Naive thymus-derived CD8-positive, alpha-beta T cell (primary cell): Measurements from ENCODE around the gene FUT7. TPM values are rescaled to one million over a fixed set of nuclear protein-coding genes. Genes with fewer than 3 reads are reported as not detected.
A peak's percentile ranks its signal among the peaks of the same experiment; 100 is the strongest.

ENCODE experiments used
- ATAC-seq, 2 donors: fragments of 150-1000 bp; cut with Tn5 transposase in 1 of 2; sonication (Bioruptor Pico), chemical (Tn5 transposase) in 1 of 2; 1 replicate in 1 of 2; 2 replicates in 1 of 2; pipeline ENCODE4 v1.10.0; 2021; ENCODE audit warnings: mild to moderate bottlenecking in 2 of 2, moderate library complexity in 2 of 2
- POLR2A ChIA-PET: fragments of 350-600 bp; sonication (Branson Sonifier 250); formaldehyde crosslinking; loops from one replicate; lab custom pipeline; 2021; ENCODE audit warnings: antibody characterized with exemption; lab: Charles Lee
- DNase-seq, 10 donors: peaks; one replicate each; pipeline versions ENCODE4 v3.0.0 to v3.0.0-alpha.2; 2020 to 2022
- H3K27ac Mint-ChIP-seq, 10 donors: one replicate each; pipeline ENCODE4 v1.8.0; 2020 to 2022; ENCODE audit warnings: mild to moderate bottlenecking in 10 of 10, mixed read lengths in 10 of 10, moderate library complexity in 4 of 10, inconsistent platforms in 1 of 10
- H3K27me3 Mint-ChIP-seq, 5 donors: one replicate each; pipeline ENCODE4 v1.8.0; 2021 to 2022; ENCODE audit warnings: mixed read lengths in 5 of 5
- H3K36me3 Mint-ChIP-seq, 3 donors: one replicate each; pipeline ENCODE4 v1.8.0; 2020 to 2022; ENCODE audit warnings: mixed read lengths in 3 of 3, mild to moderate bottlenecking in 2 of 3, inconsistent platforms in 1 of 3
- H3K4me1 Mint-ChIP-seq, 4 donors: one replicate each; pipeline ENCODE4 v1.8.0; 2021 to 2022; ENCODE audit warnings: mixed read lengths in 4 of 4
- H3K4me3 Mint-ChIP-seq, 10 donors: one replicate each; pipeline ENCODE4 v1.8.0; 2020 to 2022; ENCODE audit warnings: mild to moderate bottlenecking in 10 of 10, mixed read lengths in 10 of 10, moderate library complexity in 6 of 10, inconsistent platforms in 1 of 10
- H3K9me3 Mint-ChIP-seq, 9 donors: one replicate each; pipeline ENCODE4 v1.8.0; 2020 to 2022; ENCODE audit warnings: mixed read lengths in 9 of 9, mild to moderate bottlenecking in 3 of 9, inconsistent platforms in 1 of 9, moderate library complexity in 1 of 9
- polyA plus RNA-seq, 3 donors: library from polyadenylated mRNA; unstranded; fragments of 300-500 nt; fragmentation: Illumina TruSeq; gene quantifications; one replicate each; pipeline ENCODE4 v1.2.3, GENCODE V29; 2021
- total RNA-seq, 8 experiments: library from RNA in 2 of 8; stranded (reverse) in 2 of 8; gene quantifications; one replicate each; pipeline ENCODE4 v1.2.3 and lab custom pipeline; 2021 to 2026

The FUT7 gene
- total and polyA plus RNA-seq, 5 experiments from 2014 or later: 0.13 to 1.6 (median 1.4) TPM; not detected in 1

DNA sequence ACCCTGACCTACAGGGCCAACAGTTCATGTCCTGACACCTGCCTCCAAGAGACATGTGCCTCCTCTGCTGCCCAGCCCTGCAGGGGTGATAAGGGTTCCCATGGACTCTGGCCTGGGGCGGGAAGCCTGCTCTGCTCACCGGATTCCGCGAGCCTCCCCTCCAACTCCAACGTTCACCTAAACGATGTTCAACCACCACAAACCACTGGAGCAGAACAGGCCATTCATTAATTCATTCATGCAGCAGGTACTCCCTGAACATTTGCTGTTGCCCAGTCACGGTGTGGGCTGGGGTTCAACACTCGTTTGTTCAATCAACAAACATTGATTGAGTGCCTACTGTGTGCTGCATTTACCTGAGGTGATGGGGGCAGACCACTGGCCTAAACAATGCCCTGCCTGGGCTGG is 42.1 kb upstream of the FUT7 start:
- H3K27ac Mint-ChIP-seq: peak overlapping the region in 2 of 10 donors; percentile 19 to 21
- H3K27me3 Mint-ChIP-seq: no peaks in the 10 kb centered on the region
- DNase-seq (no peak), ATAC-seq (no peak)
- H3K4me1 Mint-ChIP-seq: peaks cover 7 to 18% (median 12%) of the 10 kb centered on the region in 4 donors
- no peaks in the 10 kb centered on the region for H3K36me3 Mint-ChIP-seq
- no peaks in the 10 kb centered on the region for H3K9me3 Mint-ChIP-seq
- POLR2A ChIA-PET: interaction anchor here (4.4 kb wide), 1 partner anchor 13 kb away, joined by 35 read pairs; the partner anchor contains the start of gene MAN1B1
- H3K4me3 Mint-ChIP-seq: peak overlapping the region in 1 of 10 donors; percentile 39

DNA sequence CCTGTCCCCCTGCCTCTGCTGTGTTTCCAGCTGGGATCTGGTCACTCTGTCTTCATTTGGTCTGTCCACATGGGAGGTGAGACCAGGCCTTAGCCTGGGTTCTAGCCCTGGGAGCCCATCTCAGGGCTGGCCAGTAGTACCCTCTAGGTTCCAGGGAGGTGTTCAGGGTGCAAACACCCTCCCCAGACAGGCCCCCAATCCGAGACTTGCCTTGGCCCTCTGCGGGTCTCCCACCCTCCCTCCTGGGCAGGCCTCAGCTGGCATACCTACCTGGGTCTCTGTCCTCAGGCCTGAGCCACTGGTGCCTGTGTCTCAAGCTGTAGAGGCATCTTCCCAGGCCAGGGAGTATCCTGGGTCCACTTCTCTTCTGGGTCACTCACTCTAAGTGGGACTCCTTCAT is 39.4 kb upstream of the FUT7 start:
- Mint-ChIP-seq H3K4me3 (peak overlapping the region; percentile 63 to 87 (median 72)), H3K27me3 (peaks cover 0 to 8% (median 4%) of the 10 kb centered on the region in 5 donors), H3K4me1 (peaks cover 11 to 23% (median 14%) of the 10 kb centered on the region in 4 donors), H3K27ac (peak overlapping the region in 4 of 10 donors; percentile 67 to 76 (median 73)), H3K9me3 (no peaks in the 10 kb centered on the region), H3K36me3 (no peaks in the 10 kb centered on the region)
- POLR2A ChIA-PET: interaction anchor here (0.6 to 6.8 kb wide), 6 partner anchors 15 to 165 kb away, joined by 3 to 73 read pairs (median 4); partner anchors contain the start of gene MAN1B1
- DNase-seq (no peak), ATAC-seq (no peak)

DNA sequence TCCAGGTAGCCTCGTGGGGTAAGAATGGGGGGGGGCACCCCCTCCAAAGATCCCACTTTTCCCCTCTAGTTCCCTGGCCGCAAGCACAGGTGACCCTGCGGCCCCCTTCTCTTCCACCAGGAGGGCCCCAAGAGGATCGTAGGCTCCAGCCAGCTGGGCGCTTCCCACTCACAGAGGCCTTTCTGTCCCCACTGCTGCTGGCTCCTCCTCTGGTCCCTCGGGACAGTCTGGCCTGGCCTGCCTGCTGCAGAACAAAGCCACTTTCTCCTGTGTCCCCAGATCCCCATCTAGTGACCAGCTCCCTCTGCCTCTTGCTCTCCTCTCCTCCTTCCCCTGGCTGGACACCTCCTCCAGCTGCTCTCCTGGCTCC is 39.0 kb upstream of the FUT7 start:
- POLR2A ChIA-PET: interaction anchor here (0.6 to 6.8 kb wide), 14 partner anchors 10 to 358 kb away, joined by 3 to 73 read pairs (median 4); partner anchors contain the start of gene MAN1B1
- Mint-ChIP-seq H3K36me3 (no peaks in the 10 kb centered on the region), H3K4me1 (peaks cover 11 to 23% (median 14%) of the 10 kb centered on the region in 4 donors)

DNA sequence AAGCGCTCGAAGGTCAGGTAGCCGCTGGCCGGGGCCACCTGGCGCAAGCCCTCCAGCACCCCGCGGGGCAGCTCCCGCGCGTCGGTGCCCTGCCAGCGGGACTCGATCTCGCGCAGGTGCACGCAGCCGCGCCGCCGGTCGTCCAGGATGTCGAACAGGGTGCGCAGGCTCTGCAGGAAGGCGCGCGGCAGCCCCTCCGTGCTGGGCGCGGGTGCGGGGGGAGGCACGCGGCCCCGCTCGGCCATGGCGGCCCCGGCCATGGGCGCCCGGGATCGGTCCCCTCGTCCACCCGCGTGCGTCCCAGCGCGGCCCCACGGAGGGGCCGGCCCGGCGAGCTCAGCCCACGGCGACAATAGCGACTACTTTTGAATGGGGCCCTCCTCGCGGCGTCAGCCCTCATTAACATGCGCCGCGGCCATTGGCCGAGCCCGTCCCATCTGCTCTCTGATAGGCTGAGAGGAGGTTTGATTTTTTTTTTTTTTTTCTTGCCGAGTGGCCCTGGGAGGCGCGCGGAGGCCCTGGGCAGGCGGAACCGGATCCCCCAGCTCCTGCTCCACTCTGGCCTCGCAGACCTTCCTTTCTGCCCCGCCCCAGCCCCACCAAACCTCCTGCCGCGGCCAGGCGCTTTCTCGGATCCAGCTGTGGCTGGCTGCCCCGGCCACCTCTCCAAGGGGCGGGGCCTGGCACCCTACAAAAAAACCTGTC is 38.5 kb upstream of the FUT7 start, which contains the start of gene SAPCD2:
TSS of gene SAPCD2 (minus strand) at position 357 of the 705 bp plus-strand sequence. CDS start at position 260, 97 bp downstream.
- peak; percentile 90 to 91 for ATAC-seq
- Mint-ChIP-seq H3K36me3 (no peaks in the 10 kb centered on the region), H3K27ac (peak within 1 kb of the TSS in 6 of 10 donors; percentile 19 to 79 (median 57)), H3K9me3 (no peaks in the 10 kb centered on the region), H3K4me3 (peak within 1 kb of the TSS; percentile 63 to 87 (median 74)), H3K4me1 (peaks cover 11 to 23% (median 14%) of the 10 kb centered on the region in 4 donors), H3K27me3 (peaks cover 0 to 8% (median 4%) of the 10 kb centered on the region in 5 donors)
- DNase-seq: peak; percentile 74 to 91 (median 81)
- POLR2A ChIA-PET: interaction anchor here (0.6 to 6.8 kb wide), 16 partner anchors 11 to 357 kb away, joined by 3 to 73 read pairs (median 4); partner anchors contain the start of genes MAN1B1, RABL6 and TUBB4B

More for the DNA sequence above, 39.0 kb upstream of the FUT7 start:
- Mint-ChIP-seq H3K27ac (peak overlapping the region in 5 of 10 donors; percentile 19 to 76 (median 67)), H3K9me3 (no peaks in the 10 kb centered on the region), H3K4me3 (peak overlapping the region; percentile 63 to 87 (median 72)), H3K27me3 (peaks cover 0 to 8% (median 4%) of the 10 kb centered on the region in 5 donors)
- ATAC-seq (no peak), DNase-seq (peak in 1 of 10 donors; percentile 62)

DNA sequence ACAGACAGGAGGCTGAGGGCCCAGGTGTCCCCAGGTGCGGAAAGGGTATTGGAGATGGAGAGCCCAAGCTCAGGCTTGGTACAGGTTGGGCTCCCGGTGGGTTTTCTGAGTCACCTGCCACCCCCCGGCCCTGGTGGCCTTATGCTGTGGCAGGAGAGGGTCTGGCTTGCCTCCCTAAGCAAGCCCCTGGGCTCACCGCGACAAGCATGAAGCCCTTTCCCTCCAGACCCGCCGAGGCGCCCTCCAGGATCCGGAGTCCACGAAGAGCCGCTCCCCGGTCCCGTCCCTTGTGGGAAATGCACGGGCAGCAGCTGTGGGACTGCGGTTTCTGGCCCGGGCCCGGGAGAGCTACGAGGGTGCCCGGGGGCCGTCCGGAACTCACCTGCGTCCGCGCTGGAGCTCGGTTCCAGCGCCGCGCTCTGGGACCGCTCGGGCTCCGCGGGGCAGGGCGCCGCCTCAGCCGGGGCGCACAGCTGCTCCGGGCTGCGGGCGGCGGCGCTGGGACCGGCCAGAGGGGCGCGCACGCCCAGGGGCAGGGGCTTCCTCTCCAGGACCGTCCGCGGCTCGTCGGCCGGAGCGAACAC is 37.7 kb upstream of the FUT7 start:
- Mint-ChIP-seq H3K9me3 (no peaks in the 10 kb centered on the region), H3K27ac (no peak overlapping the region), H3K4me1 (peaks cover 11 to 18% (median 14%) of the 10 kb centered on the region in 4 donors), H3K4me3 (peak overlapping the region in 5 of 10 donors; percentile 23 to 53 (median 36)), H3K27me3 (peaks cover 0 to 8% (median 4%) of the 10 kb centered on the region in 5 donors), H3K36me3 (no peaks in the 10 kb centered on the region)
- no peak for ATAC-seq
- DNase-seq: peak in 1 of 10 donors; percentile 61
- POLR2A ChIA-PET: interaction anchor here (0.7 to 6.8 kb wide), 15 partner anchors 11 to 262 kb away, joined by 3 to 73 read pairs (median 4); partner anchors contain the start of genes MAN1B1, RABL6 and TUBB4B

DNA sequence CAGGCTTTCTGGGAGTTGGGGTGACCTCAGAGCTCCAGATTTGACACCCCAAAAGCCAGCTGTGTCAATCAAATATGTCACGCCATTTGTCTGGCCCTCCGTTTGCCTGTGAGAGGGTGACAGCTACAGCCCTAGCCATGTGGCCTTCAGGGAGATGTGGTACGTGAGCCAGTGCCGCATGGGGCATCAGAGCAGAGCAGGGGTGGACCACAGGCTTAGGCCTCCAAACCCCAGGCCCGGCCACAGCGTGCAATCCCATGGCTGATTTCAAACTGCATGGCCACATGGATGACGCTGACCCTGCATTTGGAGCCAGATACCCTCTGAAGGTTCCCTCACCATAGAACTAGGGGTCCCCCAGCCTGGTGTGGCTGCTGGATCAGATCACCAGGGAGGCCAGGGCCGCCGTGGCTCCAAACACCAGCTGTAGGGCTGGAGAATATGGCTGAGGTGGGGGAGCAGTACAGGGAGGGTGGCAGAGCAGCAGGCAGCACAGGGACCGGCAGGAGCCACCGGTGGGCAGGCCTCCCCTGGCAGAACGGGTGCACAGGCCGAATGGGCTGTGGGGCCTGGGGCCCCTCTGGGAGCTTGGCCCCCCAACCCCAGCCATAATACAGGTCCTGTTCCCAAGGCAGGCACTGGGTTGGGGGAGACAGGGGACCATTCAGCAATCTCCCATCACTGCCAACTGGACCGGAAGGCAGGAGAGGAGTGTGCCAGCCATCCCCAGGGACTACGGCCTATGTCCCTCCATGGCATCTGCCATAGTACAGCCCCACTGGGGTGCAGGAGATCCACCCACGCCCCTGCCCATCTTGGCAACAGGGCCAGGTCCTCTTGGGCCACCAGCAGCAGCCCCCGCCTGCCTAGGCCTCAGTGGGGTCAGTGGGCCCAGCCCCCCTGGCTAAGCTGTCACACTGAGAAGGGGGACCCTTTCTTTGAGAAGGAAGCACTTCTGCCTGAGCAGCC is 36.9 kb upstream of the FUT7 start:
- DNase-seq: peak in 1 of 10 donors; percentile 57
- H3K36me3 Mint-ChIP-seq: no peaks in the 10 kb centered on the region
- POLR2A ChIA-PET: interaction anchor here (0.6 to 6.8 kb wide), 10 partner anchors 13 to 261 kb away, joined by 3 to 73 read pairs (median 4); partner anchors contain the start of genes MAN1B1, RABL6 and TUBB4B
- no peaks in the 10 kb centered on the region for H3K9me3 Mint-ChIP-seq
- no peak for ATAC-seq
- H3K27ac Mint-ChIP-seq: peak overlapping the region in 1 of 10 donors; percentile 15
- H3K27me3 Mint-ChIP-seq: peaks cover 0 to 8% (median 4%) of the 10 kb centered on the region in 5 donors
- peaks cover 14 to 22% (median 16%) of the 10 kb centered on the region in 4 donors for H3K4me1 Mint-ChIP-seq
- peak overlapping the region in 5 of 10 donors; percentile 23 to 53 (median 36) for H3K4me3 Mint-ChIP-seq

DNA sequence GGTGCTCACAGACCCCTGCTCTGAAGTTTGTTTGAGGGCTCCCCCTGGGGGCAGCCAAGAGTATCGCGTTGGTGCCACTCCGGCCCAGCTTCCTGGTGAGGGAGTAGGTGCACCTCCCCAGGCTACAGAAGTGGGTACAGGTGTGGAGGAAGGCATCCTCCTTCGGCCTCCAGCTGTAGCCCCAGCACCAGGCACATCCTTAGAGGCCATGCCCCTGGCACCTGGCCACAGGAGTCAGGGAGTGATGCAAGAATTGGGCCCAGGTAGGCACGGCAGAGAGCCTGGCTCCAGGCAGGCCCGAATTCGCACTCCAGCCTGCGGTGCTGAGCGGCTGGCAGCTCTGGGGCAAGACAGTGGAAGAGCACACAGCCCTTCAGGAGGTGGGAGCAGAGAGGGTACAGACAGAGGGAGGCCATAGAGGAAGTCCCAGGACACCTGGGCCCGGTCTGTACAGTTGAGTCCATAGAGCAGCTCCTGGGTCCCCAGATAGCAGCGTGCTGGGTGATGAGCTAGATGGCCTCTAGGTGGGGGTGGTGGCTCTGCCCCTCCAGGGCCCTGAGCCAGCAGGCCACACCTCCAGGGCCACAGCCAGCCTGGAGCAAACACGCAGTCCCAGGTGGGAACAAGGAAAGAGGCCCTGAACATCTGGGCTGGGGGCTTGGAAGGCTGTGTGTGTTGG is 36.1 kb upstream of the FUT7 start:
- Mint-ChIP-seq H3K36me3 (no peaks in the 10 kb centered on the region), H3K4me3 (peak overlapping the region; percentile 6 to 80 (median 55)), H3K4me1 (peaks cover 11 to 22% (median 16%) of the 10 kb centered on the region in 4 donors), H3K9me3 (no peaks in the 10 kb centered on the region), H3K27ac (peak overlapping the region in 8 of 10 donors; percentile 28 to 88 (median 66)), H3K27me3 (peaks cover 0 to 8% (median 4%) of the 10 kb centered on the region in 5 donors)
- DNase-seq (peak; percentile 78 to 91 (median 87)), ATAC-seq (peak; percentile 60 to 67)
- POLR2A ChIA-PET: interaction anchor here (0.6 to 6.8 kb wide), 9 partner anchors 9 to 187 kb away, joined by 3 to 73 read pairs (median 4); partner anchors contain the start of genes C8G, MAN1B1, NELFB and TUBB4B

DNA sequence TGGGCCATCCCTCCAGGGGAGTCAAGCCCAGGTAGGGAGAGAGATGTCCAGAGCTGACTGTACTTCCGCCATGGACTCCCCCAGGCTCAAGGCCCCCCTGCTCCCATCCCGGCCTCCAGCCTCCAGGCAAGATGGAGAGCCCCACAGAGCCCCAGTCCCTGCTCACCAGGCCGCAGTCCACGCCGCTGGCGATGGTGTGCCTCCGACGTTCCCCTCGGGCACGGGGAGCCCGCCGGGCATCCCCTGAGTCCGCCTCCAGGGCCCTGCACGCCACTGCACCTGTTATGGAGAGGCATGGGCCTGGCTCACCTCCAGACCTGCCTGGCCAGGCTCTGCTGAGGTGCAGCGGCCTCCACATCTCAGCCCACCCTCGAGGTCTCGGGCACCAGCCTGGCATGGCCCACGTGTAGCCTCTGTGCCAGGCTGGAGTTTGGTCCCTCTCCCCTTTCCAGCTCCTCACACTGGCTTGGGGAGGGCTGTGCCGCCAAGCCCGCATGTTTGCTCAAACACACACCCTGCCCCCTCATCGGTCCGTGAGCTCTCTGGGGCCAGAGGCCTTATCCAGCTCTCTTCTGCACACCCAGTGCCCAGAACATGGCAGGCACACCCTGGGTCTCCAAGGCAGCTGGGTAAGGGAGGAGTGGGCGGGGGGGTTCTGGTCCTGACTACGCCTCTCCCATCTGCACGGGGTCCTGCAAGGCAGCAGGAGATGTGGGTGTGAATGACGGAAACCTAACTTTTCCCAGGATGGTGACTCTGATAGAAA is 34.4 kb upstream of the FUT7 start:
- ATAC-seq: no peak
- Mint-ChIP-seq H3K4me1 (peaks cover 8 to 20% (median 14%) of the 10 kb centered on the region in 4 donors), H3K27ac (no peak overlapping the region), H3K27me3 (peaks cover 0 to 8% (median 4%) of the 10 kb centered on the region in 5 donors), H3K4me3 (no peak overlapping the region), H3K9me3 (no peaks in the 10 kb centered on the region), H3K36me3 (no peaks in the 10 kb centered on the region)
- no peak for DNase-seq
- POLR2A ChIA-PET: interaction anchor here (1.7 to 6.8 kb wide), 2 partner anchors 11 to 20 kb away, joined by 7 to 73 read pairs; partner anchors contain the start of genes MAN1B1 and UAP1L1

DNA sequence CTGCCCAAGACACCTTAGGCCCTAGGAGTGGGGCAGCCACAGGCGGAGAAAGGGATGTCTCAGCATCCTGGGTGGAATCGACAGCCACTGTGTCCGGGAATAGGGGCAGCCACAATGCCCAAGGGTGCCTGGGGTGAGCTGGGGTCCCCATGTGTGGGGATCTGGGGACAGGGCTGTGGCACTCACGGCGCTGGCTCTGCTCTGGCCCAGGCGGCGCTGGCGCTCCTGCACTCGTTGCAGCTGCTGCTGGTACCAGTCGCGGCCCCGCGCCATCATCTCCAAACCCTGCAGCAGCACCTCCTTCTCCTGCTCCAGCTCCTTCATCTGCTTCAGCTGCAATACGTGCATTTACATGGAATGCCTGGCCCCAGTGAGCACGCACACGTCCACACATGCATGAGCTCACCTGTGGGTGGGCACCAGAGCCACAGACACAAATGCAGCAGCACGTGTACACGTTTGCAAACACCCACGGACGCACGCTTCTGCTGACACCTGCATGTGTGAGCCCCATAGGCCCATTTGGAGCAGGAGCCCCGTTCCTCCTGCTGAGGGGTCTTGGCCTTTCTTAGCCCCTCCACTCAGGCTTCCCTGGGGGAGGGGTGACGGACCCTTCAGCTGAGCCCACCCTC is 33.6 kb upstream of the FUT7 start:
- no peak overlapping the region for H3K27ac Mint-ChIP-seq
- H3K27me3 Mint-ChIP-seq: peaks cover 0 to 8% (median 4%) of the 10 kb centered on the region in 5 donors
- H3K9me3 Mint-ChIP-seq: no peaks in the 10 kb centered on the region
- DNase-seq: no peak
- no peak overlapping the region for H3K4me3 Mint-ChIP-seq
- POLR2A ChIA-PET: interaction anchor here (1.7 kb wide), 1 partner anchor 12 kb away, joined by 7 read pairs; the partner anchor contains the start of gene UAP1L1
- H3K4me1 Mint-ChIP-seq: peaks cover 7 to 12% (median 8%) of the 10 kb centered on the region in 4 donors
- no peak for ATAC-seq
- no peaks in the 10 kb centered on the region for H3K36me3 Mint-ChIP-seq

DNA sequence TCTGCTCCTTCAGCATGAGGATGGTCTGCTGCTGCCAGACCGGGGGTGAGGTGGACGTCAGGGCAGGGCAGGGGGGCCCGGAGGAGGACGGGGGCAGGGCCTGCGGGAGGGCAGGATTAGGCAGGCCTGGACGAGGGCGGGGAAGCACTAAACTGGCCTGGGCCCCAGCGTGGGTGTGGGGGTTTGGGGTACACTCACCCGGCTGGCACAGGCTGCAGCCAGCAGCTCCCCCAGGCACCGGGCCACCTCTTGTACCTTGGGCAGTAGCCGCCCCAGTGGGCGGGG is 32.9 kb upstream of the FUT7 start:
- DNase-seq (peak in 1 of 10 donors; percentile 4), ATAC-seq (no peak)
- POLR2A ChIA-PET: interaction anchor here (1.0 to 1.7 kb wide), 2 partner anchors 12 to 21 kb away, joined by 3 to 7 read pairs; partner anchors contain the start of gene UAP1L1
- Mint-ChIP-seq H3K4me1 (peaks cover 6 to 11% (median 7%) of the 10 kb centered on the region in 4 donors), H3K4me3 (no peak overlapping the region), H3K9me3 (no peaks in the 10 kb centered on the region), H3K27me3 (peaks cover 0 to 8% (median 4%) of the 10 kb centered on the region in 5 donors), H3K36me3 (no peaks in the 10 kb centered on the region), H3K27ac (no peak overlapping the region)
